ENCODE measurements around the gene ZNF19. TPM values are rescaled to one million over a fixed set of nuclear protein-coding genes. Genes with fewer than 3 reads are reported as not detected.

ZNF19 gene
- total and polyA plus RNA-seq, 9 of the 15 experiments (the other 6 are each of a cell fraction or from before 2014, with no cell fraction given) = 1.2 to 2.8 (median 1.8) TPM

GRCh38 chr16:71482569-71482968 is 6.6 kb downstream of the ZNF19 start (continued):
- TF ChIP-seq, protein P1, sequence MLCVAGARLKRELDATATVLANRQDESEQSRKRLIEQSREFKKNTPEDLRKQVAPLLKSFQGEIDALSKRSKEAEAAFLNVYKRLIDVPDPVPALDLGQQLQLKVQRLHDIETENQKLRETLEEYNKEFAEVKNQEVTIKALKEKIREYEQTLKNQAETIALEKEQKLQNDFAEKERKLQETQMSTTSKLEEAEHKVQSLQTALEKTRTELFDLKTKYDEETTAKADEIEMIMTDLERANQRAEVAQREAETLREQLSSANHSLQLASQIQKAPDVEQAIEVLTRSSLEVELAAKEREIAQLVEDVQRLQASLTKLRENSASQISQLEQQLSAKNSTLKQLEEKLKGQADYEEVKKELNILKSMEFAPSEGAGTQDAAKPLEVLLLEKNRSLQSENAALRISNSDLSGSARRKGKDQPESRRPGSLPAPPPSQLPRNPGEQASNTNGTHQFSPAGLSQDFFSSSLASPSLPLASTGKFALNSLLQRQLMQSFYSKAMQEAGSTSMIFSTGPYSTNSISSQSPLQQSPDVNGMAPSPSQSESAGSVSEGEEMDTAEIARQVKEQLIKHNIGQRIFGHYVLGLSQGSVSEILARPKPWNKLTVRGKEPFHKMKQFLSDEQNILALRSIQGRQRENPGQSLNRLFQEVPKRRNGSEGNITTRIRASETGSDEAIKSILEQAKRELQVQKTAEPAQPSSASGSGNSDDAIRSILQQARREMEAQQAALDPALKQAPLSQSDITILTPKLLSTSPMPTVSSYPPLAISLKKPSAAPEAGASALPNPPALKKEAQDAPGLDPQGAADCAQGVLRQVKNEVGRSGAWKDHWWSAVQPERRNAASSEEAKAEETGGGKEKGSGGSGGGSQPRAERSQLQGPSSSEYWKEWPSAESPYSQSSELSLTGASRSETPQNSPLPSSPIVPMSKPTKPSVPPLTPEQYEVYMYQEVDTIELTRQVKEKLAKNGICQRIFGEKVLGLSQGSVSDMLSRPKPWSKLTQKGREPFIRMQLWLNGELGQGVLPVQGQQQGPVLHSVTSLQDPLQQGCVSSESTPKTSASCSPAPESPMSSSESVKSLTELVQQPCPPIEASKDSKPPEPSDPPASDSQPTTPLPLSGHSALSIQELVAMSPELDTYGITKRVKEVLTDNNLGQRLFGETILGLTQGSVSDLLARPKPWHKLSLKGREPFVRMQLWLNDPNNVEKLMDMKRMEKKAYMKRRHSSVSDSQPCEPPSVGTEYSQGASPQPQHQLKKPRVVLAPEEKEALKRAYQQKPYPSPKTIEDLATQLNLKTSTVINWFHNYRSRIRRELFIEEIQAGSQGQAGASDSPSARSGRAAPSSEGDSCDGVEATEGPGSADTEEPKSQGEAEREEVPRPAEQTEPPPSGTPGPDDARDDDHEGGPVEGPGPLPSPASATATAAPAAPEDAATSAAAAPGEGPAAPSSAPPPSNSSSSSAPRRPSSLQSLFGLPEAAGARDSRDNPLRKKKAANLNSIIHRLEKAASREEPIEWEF (CRISPR knock-in tag; IDR thresholded peaks at IDR 0.05) = no peak
- no peak for TF ChIP-seq ZBTB9 (CRISPR knock-in tag; IDR thresholded peaks at IDR 0.05)

- no peak overlapping the region for H2AFZ ChIP-seq (ENCODE audit: low read depth, low read length)
- no peak overlapping the region for H3K4me3 ChIP-seq
- ChIA-PET POLR2A (interaction anchor here (1.6 kb wide), 1 partner anchor 54 kb away, joined by 5 read pairs; no protein-coding TSS in a partner anchor), CTCF (ENCODE audit: low intra/inter-chr PET ratio) (no interaction called here)
- BruUV-seq (replicated peaks) = no TSS peak
- FAIRE-seq (no peak), DNase-seq (ENCODE audit: extremely low read depth in 1 of 4, low spot score in 3 of 4) (no peak), ATAC-seq (no peak)
- H4K20me1 ChIP-seq (replicated peaks; ENCODE audit: control insufficient read depth, insufficient read depth, low read length) = no peaks in the 10 kb centered on the region
- H3K9me1 ChIP-seq (ENCODE audit: control insufficient read depth, insufficient read depth, low read length) = no peaks in the 10 kb centered on the region
- intact Hi-C loops (cut with micrococcal nuclease) = no loop called here
- peaks cover 2 to 4% of the 10 kb centered on the region in 2 experiments; a peak in 3 of 5 replicates for H3K4me1 ChIP-seq (replicated peaks in 1 of 2; ENCODE audit: control insufficient read depth in 2 of 2, insufficient read depth in 2 of 2, low read length in 2 of 2)
- no peak overlapping the region for H3K27ac ChIP-seq (ENCODE audit: extremely low read depth, low read depth, low read length)
- in situ Hi-C loops (cut with MboI) = no loop called here
- H3K27me3 ChIP-seq (ENCODE audit: control insufficient read depth in 2 of 2, insufficient read depth in 2 of 2, low read length in 2 of 2) = no peaks in the 10 kb centered on the region
- no peaks in the 10 kb centered on the region for H3K36me3 ChIP-seq (ENCODE audit: control insufficient read depth, insufficient read depth, low read length)
- no peak for TF ChIP-seq SMAD4 (CRISPR knock-in tag; conservative IDR thresholded peaks at IDR 0.05)
- TF ChIP-seq ZNF778 (CRISPR knock-in tag; IDR thresholded peaks at IDR 0.05) = no peak
- no peak for TF ChIP-seq ESRRA (IDR thresholded peaks at IDR 0.05; ENCODE audit: borderline replicate concordance, low read depth)
- TF ChIP-seq CAMTA2 (CRISPR knock-in tag; conservative IDR thresholded peaks at IDR 0.05) = no peak
- no peak overlapping the region for H3K9ac ChIP-seq (ENCODE audit: insufficient read depth in 1 of 2, low read depth in 2 of 2, low read length in 2 of 2)
- H3K9me3 ChIP-seq (replicated peaks; ENCODE audit: control insufficient read depth, insufficient read depth, low read depth, low read length) = no peaks in the 10 kb centered on the region
- WGBS (ENCODE audit: insufficient coverage, low coverage, missing lambda C conversion rate) = 69% methylated on average over 2 of the region's 2 CpGs
- no peak overlapping the region for H3K4me2 ChIP-seq (ENCODE audit: insufficient read depth, low read length)
- H3K79me2 ChIP-seq (ENCODE audit: control insufficient read depth, insufficient read depth, low read length) = no peaks in the 10 kb centered on the region
Measured at GRCh38 chr16:71480956-71481355, 8.2 kb downstream of the ZNF19 start.
